Stimulated activated CD8-positive, alpha-beta memory T cell treated with anti-CD3 and anti-CD28 coated beads, Interleukin-12 subunit alpha, Interleukin-12 subunit beta, amount 100 ng/mL, for 4 hours (primary cell): ENCODE results near the gene EXD1.
"Not testable (repeated sequence)": the region's sequence is repeated elsewhere in the genome, so short reads cannot be mapped to it uniquely, and the experiment has no call there.

Experiments used
- DNase-seq: peaks from one replicate; pipeline ENCODE4 v3.0.0-alpha.2; 2020; ENCODE audit warnings: low read depth

Gene EXD1

DNA sequence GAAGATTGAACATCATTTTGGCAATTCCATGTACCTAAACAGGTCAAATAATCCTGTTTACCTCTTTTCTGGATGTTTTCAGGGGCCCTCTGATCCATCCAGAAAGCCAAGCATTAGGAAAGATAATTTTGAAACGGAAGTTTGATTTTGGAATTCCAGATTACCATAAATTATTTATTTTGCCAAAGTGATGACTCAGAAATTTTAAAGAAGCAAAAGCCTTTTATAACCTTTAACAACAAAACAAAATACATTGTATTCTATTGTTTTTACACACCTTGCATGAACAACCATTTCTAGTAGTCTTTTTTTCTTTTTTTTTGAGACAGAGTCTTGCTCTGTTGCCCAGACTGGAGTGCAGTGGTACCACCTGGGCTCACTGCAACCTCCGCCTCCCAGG lies 82.5 kb downstream of the EXD1 start:
- DNase-seq, result no peak

DNA sequence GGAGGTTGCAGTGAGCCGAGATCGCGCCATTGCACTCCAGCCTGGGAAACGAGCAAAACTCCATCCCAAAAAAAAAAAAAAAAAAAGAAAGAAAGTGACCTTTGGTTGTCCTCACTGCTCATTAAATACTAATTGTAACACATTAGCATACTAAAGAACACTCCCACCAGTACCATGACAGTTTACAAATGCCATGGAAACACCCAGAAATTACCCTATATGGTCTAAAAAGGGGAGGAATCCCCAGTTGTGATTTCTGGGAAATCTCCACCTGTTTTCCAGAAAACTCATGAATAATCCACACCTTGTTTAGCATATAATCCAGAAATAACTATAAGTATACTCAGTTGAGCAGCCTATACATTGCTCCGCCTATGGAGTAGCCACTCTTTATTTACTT lies 90.9 kb downstream of the EXD1 start:
- DNase-seq, result no peak

DNA sequence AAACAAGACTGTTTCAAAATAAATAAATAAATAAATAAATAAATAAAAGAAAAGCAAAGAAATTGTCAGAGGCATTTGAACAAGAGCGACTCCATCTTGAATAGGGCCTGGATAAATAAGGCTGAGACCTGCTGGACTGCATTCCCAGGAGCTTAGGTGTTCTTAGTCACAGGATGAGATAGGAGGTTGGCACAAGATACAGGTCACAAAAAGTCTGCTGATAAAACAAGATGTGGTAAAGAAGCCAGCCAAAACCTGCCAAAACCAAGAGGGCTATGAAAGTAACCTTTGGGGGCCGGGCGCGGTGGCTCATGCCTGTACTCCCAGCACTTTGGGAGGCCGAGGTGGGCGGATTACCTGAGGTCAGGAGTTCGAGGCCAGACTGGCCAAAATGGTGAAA lies 91.4 kb downstream of the EXD1 start:
- DNase-seq, result not testable (repeated sequence)

DNA sequence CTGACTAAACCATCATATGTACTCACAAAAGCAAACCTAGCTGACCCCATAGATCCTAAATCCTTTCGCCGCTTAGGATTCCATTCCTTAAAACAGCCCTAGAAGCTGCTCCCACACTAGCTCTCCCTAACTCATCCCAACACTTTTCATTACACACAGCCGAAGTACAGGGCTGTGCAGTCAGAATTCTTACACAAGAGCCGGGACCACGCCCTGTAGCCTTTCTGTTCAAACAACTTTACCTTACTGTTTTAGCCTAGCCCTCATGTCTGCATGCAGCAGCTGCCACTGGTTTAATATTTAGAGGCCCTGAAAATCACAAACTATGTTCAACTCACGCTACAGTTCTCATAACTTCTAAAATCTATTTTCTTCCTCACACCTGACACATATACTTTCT lies 95.0 kb downstream of the EXD1 start:
- DNase-seq, result not testable (repeated sequence)

DNA sequence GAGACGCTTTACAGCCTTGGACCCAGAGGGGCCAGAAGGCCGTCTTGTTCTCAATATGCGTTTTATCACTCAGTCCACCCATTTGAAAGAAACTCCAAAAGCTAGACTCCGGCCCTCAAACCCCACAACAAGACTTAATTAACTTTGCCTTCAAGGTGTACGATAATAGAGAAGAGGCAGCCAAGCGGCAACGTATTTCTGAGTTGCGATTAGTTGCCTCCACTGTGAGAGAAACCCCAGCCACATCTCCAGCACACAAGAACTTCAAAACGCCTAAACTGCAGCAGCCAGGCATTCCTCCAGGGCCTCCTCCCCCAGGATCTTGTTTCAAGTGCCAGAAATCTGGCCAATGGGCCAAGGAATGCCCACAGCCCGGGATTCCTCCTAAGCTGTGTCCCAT lies 97.1 kb downstream of the EXD1 start:
- DNase-seq, result no peak
